OCI-M1 (cell line): Measurements from ENCODE around the gene RNF225.

ENCODE experiments used
- DNase-seq: peaks from one replicate; lab custom pipeline; 2025; lab: John Stamatoyannopoulos, UW

RNF225 gene

GRCh38 chr19:58395220-58395978 is at the start of gene RNF225:
Gene RNF225 (plus strand): TSS chr19:58395656. CDS start chr19:58396090, 434 bp downstream.
- DNase-seq: no peak

DNA sequence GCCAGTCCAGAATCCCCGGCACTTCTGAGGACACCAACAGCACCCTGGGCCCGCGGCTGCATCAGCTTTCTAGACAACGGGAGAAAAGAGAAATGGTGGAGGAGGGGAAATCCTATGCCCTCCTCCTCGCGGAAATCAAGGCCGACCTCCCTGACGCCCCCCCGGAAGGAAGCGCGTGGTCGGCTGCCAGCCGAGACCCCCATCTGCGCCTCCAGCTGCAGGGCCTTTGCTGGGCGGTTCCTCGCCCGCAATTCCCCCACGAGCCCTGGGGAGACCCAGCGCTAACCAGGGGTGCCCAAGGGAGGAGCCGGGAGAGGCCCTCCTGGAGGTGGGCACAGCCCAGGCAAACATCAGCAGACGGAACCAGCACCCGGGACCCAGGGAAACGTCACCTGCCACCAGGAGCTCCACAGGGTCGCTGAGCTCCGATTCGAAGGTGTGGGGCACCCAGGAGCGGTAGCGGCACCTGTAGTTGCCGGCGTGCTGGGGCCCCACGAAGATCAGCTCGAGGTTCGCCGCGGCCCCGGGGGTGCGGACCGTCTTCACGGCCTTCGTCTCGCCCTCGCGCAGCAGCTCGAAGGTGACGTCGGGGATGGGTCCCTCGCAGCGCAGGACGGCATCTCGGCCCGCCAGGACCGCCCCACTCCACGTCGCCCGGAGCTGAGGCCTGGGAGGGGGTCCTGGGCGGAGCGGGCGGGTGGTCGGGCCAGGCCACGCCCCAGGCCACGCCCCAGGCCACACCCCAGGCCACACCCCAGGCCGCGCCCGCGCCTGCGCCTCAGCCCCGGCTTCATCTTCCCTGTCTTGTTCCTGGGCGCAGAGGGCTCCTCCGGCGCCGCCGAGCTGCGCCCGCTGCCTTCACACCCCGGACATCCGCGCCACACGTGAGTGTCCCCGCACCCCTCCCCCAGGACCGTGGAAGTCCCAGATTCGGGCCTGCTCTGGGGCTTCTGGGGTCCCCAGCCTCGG is 48.2 kb upstream of the RNF225 start:
- peak; percentile 80 for DNase-seq

- DNase-seq: peak; percentile 33
These were observed 47.4 kb upstream of the RNF225 start for GRCh38 chr19:58348080-58348479.

DNA sequence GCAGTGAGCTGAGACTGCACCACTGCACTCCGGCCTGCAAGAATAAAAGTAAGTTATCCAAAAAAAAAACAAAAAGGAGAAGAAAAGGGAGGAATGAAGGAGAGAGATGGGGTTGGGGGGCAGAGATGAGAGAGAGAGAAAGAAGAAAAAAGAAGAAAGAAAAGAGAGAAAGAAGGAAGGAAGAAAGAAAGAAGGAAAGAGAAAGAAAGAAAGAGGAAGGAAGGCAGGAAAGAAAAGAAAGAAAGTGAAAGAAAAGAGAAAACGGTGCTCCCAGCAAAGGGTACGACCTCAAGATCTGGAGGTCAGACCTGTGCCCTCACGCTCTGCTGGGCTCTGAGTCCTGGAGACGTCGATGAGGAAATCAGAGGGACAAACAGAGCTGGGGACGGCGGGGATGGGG is 45.9 kb upstream of the RNF225 start:
- DNase-seq: no peak

- no peak for DNase-seq
These were observed 45.2 kb upstream of the RNF225 start for GRCh38 chr19:58350001-58350861.

GRCh38 chr19:58350871-58351557 is 44.4 kb upstream of the RNF225 start:
- no peak for DNase-seq

DNA sequence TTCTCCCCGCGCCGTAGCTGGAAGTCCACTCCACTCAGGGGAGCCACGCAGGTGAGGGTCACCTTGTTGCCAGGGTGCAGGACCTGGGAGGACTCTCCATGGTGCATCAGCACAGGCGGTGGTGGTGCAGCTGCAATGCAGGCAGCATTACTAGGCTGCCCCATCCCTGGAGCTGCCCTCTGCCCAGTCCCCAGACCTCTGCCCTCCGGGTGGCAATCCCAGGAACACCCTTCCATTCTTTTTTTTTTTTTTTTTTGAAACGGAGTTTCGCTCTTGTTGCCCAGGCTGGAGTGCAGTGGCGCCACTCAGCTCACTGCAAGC is 43.9 kb upstream of the RNF225 start:
- DNase-seq: no peak

GRCh38 chr19:58351990-58352755 is 43.3 kb upstream of the RNF225 start:
- DNase-seq: no peak

DNA sequence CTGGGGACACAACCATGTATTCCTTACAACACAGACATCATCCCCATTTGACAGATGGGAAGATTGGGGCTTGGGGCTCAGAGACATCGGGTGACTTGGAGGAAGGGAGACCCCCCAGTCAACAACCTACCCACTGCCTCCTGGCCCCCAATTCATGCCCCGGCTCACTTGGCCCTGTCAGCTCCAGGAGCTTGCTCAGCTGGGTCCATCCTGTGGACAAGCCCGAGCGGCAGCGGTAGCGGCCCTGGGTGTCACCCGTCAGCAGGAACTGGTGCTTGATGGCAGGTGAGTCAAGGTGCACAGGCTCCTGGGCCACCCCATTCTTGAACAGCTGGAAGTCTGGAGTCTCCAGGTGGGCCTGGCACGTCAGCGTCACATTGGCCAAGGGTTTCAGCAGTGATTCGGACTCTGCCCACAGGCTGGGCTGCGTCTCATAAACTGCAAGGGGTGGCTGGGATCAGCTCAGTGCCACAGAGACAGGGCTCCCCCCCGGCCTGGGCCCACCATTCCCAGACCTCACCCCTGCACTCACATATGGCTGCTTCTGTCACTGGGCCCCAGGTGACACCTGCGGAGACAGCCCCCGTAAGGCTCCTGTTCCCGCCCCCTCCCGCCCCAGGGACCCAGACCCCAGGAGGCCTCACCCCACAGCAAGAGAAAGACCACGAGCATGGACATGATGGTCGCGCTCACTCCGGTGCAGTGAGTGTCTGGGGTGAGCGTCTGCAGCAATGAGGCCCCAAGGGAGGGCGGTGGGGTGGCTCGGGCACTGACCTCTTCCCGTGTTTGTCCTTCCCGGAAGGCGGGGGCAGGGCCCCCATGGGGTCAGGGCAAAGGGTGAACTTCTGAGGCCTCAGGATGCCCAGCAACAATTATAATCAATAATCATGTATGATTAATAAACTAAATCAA is 42.4 kb upstream of the RNF225 start, which contains the start of gene A1BG:
TSS of gene A1BG (minus strand) at position 733 of the 912 bp plus-strand sequence. CDS start at position 678, 55 bp downstream.
- DNase-seq: no peak

DNA sequence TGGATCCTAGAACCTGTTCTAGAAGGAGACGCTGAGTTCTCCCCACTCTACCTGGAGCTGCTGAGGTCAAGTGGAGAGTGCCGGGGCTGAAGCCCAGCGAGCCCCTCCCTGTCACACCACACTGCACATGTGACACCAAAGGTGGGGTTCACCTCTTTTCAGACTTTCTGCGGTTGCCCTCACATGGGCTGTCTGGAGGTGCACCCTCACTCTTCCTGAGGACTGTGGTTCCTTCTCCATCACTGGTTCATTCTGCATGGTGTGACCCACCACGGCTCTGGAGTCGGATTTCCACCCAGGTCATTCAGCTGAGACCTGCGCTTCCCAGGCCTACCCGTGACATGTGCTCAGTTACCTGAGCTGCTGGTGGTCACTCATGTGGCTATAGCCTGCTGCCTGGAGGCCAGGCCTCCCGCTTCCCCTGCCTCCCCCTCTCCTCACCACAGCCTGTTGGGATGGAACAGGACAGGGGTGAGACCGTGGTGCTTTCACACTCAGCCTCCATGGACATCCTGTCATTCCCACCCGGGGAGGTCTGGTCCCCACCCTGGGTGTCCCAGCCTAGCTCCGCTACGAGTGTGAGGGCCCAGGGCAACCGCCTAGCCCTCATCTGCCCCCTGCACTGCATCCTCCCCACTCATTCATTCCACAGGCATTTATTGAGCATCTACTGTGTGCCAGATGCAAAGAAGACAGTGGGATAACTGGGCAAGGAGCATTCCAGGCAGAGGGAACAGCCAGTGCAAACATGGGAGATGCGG is 41.6 kb upstream of the RNF225 start:
- no peak for DNase-seq

- no peak for DNase-seq
These were observed 40.9 kb upstream of the RNF225 start for GRCh38 chr19:58354478-58355030.

DNA sequence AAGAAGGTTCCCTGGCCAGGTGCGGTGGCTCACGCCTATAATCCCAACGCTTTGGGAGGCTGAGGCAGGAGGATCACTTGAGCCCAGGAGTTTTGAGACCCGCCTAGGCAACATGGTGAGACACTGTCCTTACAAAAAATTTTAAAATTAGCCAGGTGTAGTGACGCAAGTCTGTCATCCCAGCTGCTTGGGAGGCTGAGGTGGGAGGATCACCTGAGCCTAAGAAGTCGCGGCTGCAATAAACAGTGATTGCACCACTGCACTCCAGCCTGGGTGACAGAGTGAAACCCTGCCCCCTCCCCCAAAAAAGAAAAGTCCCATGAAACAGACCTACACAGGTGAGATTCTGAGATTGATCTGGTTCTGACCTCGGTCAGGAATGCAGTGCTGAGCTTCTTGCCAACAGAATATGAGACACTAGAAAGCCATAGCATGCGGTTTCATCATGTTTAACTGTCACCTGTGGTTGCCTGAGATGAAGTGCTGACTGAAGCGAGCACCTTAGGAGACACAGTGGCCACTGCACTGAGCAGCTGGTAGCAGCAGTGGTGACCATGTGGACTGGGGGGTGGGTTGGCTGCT is 40.1 kb upstream of the RNF225 start:
- no peak for DNase-seq

DNA sequence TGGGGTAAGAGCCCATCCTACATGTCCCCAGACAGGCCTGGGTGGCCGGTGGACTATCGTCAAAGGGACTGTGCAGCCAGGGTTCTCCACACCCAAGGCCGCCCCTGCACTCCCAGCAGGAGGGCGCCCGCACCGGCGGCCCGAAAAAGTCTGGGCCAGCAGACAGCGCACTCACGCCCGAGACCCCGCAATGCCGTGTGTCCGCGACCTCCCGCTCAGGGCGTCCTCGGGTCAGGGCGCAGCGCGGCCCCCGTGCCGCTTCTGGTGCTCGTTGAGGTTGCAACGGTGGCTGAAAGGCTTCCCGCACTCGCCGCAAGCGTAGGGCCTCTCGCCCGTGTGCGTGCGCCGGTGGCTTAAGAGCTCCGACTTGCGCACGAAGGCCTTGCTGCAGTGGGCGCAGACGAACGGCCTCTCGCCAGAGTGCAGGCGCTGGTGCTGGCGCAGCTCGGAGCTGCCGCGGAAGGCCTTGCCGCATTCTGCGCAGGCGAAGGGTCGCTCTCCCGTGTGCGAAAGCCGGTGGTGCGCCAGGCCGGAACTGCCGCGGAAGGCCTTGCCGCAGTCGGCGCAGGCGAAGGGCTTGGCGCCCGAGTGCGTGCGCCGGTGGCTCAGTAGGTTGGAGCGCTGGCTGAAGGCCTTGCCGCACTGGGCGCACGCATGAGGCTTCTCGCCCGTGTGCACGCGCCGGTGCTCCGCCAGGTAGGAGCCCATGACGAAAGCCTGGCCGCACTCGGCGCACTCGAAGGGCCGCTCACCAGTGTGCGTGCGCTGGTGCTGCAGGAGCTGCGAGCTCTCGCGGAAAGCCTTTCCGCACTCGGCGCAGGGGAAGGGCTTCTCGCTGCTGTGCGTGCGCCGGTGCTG is 39.3 kb upstream of the RNF225 start:
- DNase-seq: no peak

DNA sequence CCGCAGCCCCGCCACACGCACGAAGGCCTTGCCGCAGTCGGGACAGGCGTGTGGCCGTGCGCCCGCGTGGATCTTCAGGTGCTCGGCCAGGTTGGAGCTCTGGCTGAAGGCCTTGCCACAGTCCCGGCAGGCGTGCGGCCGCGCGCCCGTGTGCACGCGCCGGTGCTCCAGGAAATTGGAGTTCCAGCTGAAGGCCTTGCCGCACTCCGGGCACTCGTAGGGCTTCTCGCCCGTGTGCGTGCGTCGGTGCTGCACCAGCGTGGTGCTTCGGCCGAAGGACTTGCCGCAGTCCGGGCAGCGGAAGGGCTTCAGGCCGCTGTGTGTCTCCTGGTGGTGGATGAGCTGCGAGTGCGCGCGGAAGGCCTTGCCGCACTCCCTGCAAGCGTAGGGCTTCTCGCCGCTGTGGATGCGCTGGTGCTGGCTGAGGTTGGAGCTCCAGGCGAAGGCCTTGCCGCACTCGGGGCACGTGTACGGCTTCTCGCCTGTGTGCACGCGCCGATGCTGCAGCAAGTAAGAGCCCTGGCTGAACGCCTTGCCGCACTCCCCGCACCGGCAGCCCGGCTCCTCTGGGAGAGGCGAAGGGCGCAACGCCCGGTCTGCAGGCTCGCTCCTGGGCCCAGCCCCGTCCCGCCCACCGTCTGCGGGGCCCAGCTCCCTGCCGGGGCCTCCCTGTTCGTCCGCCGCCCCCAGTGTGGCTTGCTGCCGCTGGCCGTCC is 38.5 kb upstream of the RNF225 start:
- DNase-seq: no peak

DNA sequence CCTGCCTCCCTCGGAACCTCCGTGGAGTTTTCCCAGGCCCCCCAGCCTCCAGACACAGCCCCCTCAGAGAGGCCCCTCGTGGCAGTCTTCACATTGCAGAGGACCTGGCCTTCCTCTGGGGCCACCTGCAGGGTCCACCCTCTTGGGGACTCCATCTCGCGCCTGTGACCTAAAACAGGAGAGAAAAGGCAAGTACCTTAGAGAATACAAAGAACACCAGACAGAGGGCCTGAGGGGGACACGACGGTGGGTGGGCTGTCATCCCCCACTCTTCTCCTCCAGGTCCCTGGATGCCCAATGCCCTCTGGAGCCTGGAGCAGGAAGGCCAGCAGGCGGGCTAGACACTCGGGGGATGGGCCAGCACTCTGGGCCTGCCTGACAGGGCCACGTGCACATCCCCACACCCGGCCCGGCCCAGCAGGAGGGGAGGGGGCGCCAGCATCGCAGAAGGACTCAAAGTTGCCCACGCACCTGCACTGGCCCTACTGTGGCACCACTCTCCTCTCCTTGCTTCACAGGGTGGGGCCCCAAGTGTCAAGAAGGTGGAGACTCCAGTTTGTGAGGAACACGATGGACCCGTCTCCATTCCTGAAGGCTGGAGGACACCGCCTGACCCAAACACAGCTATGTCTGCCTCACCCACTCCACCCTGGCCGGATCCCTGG is 37.8 kb upstream of the RNF225 start:
- DNase-seq: no peak

- no peak for DNase-seq
These were observed 33.6 kb upstream of the RNF225 start for GRCh38 chr19:58361900-58362271.
